HPDE6-E6E7 (cell line): ENCODE results near the gene PRR15L.
"Not testable (repeated sequence)": the region's sequence is repeated elsewhere in the genome, so short reads cannot be mapped to it uniquely, and the experiment has no call there.

Experiments used
- DNase-seq: peaks from one replicate; pipeline ENCODE4 v3.0.0; 2011; ENCODE audit warnings: missing footprints; ENCODE audit errors: extremely low spot score

PRR15L gene

DNA sequence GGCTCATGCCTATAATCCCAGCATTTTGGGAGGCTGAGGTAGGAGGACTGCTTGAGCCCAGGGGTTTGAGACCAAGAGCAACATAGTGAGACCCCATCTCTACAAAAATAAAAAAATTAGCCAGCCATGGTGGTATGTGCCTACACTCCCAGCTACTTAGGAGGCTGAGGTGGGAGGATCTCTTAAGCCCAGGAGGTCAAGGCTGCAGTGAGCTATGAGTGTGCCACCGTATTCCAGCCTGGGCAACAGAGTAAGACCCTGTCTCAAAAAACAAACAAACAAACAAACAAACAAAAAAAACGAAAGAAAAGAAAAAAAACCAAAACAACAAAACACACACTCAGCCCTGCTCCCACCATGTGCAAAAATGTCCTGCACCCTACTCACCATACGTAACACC lies 22.2 kb downstream of the PRR15L start:
- DNase-seq = not testable (repeated sequence)

DNA sequence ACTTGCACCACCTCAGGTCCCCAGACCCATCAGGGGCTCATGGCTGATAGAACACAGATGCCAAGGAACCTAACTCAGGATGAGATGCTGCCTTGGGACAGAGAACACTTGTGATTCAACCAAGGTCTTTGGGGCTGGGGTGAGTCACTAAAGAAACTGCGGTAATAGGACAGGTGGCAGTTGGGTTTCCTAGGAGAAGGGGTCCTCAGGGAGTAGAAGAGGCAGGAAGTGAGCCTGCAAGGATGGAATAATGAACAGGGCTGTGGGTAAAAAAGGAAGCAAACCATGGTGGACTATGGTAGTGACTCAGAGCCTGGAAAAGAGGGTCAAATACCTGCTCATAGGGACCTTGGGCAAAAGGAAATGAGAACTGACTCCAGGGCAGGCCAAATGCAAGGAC lies 22.8 kb downstream of the PRR15L start:
- DNase-seq = no peak

DNA sequence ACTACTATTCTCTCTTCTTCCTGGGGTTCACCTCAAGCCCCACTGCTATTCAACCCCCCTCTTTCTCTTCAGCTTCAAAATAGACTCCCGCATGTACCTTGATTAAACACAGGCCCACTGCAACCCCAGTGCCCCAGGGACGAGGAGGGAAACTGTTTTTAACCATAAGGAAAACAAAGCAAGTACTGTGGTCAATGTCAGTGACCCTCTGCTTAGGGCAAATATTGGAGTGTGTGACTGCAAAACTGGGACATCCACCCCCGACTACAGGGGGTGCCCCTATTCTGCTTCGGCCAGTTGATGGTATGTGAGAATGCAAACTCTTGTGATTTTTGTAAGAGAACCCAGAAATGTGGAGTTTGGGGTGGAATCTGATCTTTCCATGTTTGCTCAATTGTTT lies 25.8 kb downstream of the PRR15L start:
- DNase-seq = no peak

DNA sequence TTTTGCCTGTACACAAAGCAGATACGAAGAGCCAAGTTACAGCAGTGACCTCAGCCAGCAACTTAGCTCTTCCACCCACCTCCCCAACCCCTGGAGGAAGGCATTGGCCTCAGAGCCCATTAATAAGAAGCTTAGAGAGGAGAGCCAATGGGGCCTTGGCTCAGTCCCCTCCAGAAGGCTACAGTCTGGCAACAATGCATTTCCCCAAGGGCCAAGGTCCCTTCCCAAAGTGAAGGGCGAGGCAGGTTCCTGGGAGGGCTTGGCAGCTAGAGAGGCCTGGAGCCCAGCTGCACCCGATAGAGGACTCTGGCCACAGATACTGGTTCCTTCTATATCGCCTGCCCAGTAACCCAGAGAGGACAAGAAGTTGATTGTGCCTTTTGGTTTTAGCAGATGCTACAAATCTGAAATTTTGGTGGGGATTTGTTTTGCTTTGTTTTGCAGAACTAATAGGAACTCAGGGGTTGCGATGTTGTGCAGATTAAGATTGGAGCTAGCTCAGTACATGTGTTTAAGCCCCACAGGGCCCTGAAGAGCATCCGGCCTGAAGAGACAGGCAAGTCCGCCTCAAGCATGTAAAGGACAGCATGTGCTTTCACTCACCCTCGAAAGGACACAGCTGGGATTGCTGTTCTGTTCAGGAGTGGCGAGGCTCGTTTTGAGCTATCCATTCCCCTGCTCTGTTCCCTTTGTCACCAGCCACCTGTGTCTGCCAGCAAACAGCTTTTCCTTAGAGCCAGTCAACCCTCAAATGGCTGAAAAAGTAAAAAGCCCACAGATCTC lies 28.3 kb downstream of the PRR15L start:
- DNase-seq = no peak

DNA sequence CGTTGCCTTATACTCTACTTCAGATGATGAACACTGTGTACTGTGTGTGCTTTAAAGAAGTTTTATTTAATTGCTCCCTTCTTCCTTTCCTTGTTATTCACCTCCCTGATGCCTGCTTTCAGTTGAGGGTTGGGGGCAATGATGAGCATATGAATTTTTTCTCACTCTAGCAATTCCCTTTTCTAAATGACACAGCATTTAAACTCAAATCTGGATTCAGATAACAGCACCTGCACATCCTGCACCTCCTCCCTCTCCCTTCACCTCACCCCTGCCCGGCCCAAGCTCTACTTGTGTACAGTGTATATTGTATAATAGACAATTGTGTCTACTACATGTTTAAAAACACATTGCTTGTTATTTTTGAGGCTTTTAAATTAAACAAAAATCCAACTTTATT lies 29.3 kb downstream of the PRR15L start:
- DNase-seq = no peak

DNA sequence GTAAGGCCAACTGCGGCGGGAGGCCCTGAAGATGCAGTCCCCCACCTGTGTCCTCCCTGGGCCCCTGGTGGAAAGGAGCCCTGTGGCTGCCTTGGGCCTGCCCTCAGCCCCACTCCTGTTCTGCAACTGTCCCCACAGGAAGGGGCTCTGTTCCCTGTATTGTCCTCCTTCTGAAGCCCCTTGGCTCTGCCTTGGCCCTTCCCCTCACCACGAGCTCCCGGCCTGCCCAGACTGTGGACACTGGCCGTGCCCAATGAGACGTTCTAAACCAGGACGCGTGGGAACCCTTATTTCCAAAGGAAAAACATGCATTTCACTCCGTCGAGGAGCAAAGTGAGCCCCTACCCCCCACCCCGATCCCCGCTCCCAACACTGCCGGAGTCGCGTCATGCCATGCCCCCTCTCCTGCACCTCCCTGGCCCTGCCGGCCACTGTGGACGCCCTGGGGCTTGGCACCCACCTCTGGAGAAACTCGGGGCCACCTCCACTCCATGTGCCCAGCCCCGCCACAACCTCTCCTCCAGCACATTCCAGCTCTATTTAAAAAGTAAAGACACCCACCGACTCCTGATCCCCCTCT lies 29.8 kb downstream of the PRR15L start:
- no peak for DNase-seq

DNA sequence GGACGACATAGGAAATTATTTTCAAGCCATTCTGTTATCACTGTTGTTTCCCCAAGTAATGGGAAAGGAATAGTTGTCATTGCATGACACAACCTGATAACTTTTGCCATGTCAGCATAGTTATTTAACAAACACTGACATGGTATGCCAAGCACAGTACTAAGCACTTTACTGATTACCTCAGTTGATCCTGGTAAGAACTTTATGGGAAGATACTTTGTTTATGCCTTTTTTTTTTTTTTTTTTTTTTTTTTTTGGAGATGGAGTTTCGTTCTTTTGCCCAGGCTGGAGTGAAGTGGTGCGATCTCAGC lies 32.0 kb downstream of the PRR15L start:
- no peak for DNase-seq

DNA sequence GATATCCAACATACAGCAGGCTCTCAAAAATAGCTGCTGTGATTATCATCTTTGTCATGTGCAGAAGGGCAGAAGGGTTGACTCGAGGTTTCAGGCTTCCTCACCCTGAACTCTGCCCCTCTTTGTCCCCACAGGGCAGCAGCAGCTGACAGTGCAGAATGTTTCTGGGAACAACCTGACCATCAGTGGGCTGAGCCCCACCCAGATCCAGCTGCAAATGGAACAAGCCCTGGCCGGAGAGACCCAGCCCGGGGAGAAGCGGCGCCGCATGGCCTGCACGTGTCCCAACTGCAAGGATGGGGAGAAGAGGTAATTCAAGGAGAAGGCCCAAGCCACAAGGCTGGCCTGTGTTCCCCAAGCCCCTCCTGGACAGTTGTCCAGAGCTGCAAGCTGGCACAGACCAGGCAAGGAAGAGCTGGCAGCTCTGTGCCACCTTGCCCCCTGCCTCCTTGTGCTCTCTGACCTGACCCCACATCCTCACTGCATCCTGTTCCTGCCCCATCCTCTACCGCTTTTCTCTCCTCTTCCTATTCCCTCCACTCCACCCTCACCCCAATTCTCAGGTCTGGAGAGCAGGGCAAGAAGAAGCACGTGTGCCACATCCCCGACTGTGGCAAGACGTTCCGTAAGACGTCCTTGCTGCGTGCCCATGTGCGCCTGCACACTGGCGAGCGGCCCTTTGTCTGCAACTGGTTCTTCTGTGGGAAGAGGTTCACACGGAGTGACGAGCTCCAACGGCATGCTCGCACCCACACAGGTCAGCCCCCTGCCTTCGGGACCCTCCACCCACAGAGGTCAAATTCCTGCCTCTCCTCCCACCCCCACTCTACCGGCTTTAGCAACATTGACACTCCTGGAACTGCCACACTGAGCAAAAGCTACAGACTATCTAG lies 32.7 kb downstream of the PRR15L start:
- DNase-seq = no peak

DNA sequence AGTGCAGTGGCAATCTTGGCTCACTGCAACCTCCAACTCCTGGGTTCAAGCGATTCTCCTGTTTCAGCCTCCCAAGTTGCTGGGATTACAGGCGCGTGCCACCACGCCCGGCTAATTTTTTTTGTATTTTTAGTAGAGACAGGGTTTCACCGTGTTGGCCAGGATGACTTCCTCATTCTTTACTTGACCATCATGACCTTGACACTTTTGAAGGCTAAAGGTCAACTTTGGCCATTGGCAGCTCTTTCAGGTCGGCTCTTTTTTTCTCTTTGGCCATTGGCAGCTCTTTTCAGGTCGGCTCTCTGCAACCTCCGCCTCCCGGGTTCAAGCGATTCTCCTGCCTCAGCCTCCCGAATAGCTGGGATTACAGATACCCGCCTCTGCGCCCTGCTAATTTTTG lies 37.8 kb downstream of the PRR15L start:
- DNase-seq = not testable (repeated sequence)

DNA sequence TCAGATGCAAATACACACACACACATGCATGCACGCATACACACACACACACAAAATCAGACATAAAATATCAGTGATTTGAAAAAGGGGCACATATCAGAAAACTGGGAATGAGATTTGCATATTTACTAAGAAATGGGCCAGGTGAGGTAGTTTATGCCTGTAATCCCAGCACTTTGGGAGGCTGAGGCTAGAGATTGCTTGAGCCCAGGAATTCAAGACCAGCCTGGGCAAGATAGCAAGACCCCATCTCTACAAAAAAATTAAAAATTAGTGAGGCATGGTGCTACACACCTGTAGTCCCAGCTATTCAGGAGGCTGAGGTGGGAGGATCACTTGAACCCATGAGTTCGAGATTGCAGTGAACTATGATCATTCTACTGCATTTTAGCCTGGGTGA lies 38.7 kb downstream of the PRR15L start:
- no peak for DNase-seq

DNA sequence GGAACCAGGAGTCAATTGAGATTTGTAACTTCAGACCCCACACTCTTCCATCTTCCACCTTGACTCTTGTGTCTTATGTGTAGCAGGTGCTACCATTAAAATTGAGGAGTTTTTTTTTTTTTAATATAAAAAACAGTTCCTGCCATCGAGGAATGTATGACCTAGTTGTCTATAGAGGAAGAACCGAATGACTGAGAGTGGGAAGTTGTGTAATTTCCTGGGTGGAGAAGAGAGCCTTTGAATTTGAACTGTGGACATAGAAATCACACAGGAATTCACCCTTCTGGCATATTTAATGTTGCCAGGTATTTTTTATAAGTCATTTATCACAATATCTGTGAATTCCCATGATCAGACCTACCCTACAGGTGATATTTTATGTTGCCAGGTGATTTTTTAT lies 39.7 kb downstream of the PRR15L start:
- DNase-seq = no peak

DNA sequence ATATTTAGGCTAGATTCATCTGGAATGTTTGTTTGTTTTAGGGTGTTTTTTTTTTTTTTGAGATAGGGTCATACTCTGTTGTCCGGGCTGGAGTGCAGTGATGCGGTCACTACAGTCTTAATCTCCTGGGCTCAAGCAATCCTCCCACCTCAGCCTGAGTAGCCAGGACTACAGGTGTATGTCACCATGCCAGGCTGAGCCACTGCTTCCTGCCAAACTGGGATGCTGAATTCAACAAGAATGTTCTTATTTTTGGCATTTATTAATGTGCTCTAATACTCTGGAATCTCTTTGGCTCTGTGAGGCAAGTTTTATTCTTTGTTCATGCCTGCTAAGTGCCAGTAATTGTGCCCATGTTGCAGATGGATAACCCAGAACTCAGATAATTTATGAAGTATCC lies 40.1 kb downstream of the PRR15L start:
- no peak for DNase-seq

DNA sequence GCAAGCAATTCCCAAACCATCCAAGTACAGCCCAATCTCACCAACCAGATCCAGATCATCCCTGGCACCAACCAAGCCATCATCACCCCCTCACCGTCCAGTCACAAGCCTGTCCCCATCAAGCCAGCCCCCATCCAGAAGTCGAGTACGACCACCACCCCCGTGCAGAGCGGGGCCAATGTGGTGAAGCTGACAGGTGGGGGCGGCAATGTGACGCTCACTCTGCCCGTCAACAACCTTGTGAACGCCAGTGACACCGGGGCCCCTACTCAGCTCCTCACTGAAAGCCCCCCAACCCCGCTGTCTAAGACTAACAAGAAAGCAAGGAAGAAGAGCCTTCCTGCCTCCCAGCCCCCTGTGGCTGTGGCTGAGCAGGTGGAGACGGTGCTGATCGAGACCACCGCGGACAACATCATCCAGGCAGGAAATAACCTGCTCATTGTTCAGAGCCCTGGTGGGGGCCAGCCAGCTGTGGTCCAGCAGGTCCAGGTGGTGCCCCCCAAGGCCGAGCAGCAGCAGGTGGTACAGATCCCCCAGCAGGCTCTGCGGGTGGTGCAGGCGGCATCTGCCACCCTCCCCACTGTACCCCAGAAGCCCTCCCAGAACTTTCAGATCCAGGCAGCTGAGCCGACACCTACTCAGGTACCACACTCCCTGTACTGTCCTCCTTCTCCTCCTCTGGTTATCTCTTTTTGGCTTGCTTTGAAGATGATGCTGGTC lies 41.0 kb downstream of the PRR15L start:
- no peak for DNase-seq

DNA sequence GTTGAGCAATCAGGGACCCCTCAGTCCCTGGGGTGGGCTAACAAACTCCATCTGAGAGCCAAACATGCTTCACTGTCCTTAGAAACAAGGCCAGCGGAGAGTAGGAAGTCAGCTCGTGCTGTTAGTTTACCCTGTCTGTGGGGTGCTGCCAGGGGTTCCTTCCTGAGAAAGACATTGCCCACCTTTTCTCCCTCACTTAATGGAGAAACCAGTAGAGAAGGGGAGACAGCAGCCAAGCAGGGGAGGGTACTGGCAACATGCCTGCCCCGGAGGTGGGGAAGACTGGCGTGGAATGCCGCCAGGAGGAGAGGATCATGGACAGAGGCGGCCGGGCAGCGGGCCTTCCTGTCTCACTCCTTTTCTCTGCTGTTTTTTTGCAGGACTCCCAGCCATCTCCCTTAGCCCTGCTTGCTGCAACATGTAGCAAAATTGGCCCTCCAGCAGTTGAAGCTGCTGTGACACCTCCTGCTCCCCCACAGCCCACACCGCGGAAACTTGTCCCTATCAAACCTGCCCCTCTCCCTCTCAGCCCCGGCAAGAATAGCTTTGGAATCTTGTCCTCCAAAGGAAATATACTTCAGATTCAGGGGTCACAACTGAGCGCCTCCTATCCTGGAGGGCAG lies 41.8 kb downstream of the PRR15L start:
- no peak for DNase-seq

DNA sequence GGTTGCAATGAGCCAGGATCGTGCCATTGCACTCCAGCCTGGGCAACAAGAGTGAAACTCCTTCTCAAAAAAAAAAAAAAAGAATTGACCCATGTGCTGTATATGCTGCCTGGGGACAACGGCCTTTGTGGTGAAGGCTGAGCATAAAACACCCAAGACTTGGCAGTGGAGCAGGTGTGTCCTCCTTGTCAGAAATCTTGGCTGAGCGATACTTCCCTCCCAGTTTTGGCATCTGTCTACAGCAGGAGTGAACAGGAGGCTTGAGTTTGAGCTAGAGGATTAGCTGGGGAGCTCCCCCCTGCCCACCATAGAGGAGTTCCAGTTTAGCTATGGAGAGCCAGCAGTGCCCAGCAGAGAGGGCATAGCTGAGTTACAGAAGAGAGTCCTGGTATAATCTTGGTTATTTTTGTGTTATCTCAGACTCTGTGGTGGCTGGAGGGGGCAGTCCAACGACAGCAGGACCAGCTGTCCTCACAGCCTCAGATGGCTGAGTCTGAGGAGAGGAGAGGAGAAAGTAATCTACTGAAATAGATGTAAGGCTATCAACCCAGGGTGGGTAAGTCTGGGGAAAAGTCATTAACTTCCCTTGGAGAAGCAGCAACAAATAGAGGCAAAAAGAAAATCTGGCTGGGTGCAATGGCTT lies 43.3 kb downstream of the PRR15L start:
- DNase-seq = no peak

DNA sequence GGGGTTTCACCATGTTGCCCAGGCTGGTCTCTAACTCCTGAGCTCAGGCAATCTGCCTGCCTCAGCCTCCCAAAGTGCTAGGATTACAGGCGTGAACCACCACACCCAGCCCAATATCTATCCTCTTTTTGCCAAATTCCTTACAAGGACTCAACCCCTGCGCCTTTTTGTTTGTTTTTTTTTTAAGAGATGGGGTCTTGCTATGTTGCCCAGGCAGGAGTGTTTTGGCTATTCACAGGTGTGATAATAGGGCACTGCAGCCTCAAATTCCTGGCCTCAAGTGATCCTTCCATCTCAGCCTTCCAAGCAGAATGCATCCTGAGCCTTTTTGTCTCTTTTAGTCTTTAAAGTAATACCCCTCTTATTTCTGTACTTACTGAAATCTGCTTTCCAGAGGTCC lies 44.6 kb downstream of the PRR15L start:
- no peak for DNase-seq

DNA sequence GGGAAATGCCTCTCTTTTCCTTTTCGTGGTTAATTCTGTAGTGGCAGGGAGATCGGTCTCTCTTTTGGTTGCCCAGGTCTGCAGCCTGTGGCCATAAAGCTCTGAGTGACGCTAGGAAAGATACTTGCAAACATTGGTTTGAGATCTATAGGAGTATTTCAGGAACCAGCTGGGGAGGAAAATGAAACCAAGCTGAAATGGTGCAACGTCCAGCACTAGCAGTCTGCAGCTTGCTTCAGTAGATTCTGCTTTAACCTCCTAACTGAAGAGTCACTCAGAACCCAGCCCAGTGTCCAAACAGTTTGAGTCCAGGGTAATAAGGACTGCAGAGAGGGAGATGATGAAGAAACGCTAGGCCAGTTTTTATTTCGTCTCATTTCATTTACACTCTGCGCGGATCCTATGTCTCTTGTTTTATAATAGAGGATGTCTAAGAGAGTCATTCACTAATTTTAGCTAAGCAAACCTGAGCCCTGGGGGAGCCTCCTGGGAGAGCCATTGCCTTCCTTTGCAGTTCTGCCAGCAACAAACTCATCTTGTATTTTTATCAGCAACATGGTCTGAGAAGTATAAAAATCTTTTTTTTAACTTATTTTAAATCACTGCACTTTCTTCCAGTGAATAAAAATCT lies 49.6 kb downstream of the PRR15L start:
- DNase-seq = no peak

DNA sequence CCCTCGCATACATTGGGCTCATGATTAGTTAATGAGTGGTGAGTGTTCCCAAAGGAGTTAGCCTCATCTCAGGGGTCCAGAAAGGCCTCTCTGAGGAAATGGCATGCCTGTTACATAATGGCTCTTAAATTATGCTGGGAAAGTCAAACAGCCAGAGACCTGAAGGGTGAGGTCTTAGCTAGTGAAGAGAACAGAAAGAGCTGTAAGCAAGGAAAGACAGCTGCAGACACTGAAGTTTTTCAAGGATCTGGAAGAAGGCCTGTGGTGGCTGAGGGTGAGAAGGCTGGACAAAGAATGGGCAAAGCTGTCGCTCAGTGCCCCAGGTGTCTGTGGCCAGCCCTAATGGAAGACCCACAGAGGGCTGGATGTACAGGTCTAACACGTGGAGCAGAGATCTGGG lies 51.2 kb downstream of the PRR15L start:
- no peak for DNase-seq

DNA sequence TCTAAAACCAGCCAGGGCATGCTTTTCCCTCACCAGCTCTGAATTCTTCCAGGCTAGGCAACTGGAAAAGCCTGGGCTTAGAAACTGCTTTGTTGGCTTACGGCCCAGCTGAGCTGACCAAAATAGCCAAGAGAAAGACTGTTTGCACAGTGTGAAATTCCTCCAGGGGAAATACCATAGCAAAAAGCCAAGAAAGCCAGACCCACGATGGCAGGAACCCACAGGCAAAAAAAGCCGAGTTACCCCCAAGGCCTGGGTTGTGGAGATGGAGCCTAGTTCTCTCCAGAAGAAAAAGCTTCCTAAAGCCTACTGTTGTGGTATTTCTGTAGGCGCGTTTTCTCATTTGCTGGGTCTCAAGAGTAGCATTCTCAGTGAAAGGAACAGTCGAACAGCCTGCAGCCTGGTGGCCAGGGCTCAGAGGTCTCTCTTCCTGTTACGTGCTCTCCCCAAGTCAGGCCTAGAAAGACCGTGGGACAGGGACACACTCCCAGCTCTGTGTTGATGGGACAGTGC lies 52.4 kb downstream of the PRR15L start:
- DNase-seq = no peak

DNA sequence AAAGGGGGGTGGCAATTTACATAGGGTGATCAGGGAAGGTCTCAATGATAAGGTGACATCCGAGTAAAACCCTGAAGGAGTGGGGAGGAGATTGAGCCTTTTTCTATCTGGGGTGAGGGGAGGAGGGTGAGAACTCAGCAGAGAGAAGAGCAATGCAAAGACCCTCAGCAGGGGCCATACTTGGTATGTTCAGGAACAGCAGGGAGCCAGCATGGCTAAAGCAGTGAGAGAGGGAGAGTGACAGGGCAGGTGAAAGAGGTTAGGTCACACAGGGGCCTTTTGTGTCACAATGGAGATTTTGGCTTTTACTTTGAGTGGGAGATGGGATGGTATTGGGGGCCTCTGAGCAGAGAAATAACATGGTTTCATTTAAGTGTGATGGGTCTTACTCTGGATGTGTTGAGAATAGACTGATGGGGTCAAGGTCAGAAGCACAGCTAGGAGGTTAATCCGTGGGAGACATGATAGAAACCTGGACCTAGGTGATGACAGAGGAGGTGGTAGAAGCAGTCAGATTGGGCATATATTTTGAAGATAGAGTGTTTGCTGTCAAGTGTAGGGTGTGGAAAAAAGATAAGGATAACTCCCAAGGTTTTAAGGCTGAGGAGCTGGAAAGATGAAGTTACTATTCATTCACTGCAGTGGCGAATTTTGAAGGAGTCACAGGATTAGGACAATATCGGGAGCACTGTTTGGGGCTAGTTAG lies 55.5 kb downstream of the PRR15L start:
- no peak for DNase-seq
